Measurements from ENCODE around the gene ERMN. TPM values are rescaled to one million over a fixed set of nuclear protein-coding genes. Genes with fewer than 3 reads are reported as not detected.

ERMN gene
- total RNA-seq, 2 donors from 2014 or later, result 1.6 to 2.7 TPM

DNA sequence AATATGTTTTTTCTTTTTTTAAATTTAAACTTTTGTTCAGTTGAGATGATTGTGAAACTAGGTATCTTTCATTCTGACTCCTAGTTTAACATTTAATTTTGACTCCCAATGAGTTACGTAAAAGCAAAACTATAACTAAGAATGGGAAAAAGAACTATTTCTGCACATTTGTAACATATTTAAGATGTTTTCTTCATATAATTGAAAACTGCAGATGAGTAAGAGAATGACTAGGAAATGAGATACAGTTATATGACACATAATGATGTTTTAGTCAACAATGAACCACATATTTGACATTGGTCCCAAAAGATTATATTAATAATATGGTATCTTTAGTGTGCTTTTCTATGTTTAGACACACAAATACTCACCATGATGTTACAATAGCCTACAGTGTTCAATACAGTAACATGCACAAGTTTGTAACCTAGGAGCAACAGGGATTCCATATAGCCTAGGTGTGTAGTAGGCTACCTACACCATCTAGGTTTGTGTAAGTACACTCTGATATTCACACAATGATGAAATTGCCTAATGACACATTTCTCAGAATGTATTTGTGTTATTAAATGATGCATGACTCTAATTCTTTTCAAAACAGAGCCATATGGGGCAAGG, 12.6 kb downstream of the ERMN start:
- Mint-ChIP-seq H3K27ac (peak overlapping the region in 1 of 2 donors; percentile 36), H3K9me3 (peaks cover 0 to 4% of the 10 kb centered on the region in 2 donors), H3K36me3 (peaks cover 0 to 5% of the 10 kb centered on the region in 2 donors)
- DNase-seq (ENCODE audit: low spot score in 2 of 2) (no peak), ATAC-seq (peak; percentile 60 to 84)

DNA sequence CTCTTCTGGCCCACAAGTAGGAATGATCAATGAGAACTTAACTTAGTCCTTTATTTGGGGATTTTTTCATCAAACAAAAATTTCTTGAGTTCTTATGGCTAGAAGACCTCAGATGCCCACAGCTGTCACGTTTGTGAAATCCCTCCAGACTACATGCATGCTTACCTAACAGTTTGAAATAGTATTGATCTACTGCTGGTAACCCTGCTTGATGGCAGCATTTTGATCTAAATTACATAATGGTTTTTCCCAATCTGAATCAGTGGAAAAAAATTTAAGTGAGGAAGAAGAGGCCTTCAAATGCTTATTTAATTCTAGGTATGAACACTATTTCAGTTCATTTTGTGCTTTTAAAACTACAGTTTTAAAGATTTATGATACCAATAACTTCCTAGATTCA, 13.9 kb downstream of the ERMN start:
- peak overlapping the region in 1 of 2 donors; percentile 22 for H3K27ac Mint-ChIP-seq

DNA sequence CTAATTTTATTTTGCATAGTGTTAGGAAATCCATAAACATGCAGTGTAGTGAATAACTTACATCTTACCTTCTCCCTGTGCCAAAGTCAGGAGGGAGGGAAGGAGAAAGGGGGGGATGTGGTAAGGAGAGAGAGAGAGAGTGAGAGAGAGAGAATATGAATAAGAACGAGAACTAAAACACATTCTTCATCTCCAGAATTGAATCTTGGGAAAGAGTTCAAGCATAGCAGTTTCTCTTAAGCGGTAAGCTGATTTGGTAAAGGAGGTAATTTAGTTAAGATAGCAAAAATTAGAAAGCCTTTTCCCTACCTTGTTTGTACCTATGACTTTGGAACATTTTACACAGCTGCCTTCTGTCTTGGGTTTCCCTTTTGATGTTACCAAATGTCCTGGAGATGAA, 15.7 kb downstream of the ERMN start:
- Mint-ChIP-seq H3K9me3 (no peaks in the 10 kb centered on the region), H3K36me3 (no peaks in the 10 kb centered on the region), H3K27ac (no peak overlapping the region)
- DNase-seq (ENCODE audit: low spot score in 2 of 2), result no peak
- no peak for ATAC-seq

More for the DNA sequence above, 13.9 kb downstream of the ERMN start:
- Mint-ChIP-seq H3K36me3 (peaks cover 0 to 5% of the 10 kb centered on the region in 2 donors), H3K9me3 (peaks cover 0 to 4% of the 10 kb centered on the region in 2 donors)
- no peak for DNase-seq (ENCODE audit: low spot score in 2 of 2)
- no peak for ATAC-seq

DNA sequence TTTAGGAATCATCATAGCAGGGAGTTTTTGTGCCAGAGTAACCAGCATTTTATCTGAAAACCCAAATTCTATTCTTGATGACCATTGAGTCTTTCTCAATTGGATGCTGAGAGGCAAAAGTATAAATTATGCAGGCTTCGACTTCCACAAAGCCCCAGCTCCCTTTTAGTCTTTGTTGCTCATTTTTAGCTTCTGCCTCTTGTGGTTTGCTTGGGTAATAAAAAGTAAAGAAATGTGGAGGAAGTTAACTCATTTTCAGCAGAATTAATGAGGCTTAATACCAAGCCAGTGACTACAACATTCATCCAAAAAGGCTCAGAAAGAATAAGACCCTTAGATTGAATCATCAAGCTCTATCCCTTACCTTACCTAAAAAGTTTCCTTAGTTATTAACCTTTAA, 18.6 kb downstream of the ERMN start:
- ATAC-seq, result peak; percentile 14 to 48

DNA sequence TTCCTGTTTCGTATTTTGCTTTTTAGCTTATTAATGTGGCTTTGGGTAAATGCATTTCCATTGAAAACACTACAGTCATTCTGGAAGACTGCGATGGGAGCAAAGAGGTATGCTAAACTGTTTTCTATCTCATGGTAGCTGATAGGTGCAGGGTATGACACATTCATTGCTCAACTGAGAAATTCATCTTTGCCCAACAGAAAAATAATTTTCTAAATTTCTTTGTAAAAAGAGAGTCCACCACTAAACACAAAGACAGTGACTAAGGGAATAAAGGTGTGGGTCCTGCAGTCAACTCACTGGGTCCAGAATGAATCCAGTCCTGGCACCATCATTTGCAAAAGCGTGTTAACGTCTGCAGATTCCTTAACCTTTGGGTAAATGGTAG, 19.9 kb downstream of the ERMN start:
- DNase-seq (ENCODE audit: low spot score in 2 of 2) (no peak), ATAC-seq (no peak)
- H3K27ac Mint-ChIP-seq, result no peak overlapping the region
- no peaks in the 10 kb centered on the region for H3K36me3 Mint-ChIP-seq
- H3K9me3 Mint-ChIP-seq, result no peaks in the 10 kb centered on the region

More for the DNA sequence above, 18.6 kb downstream of the ERMN start:
- Mint-ChIP-seq H3K9me3 (no peaks in the 10 kb centered on the region), H3K27ac (no peak overlapping the region), H3K36me3 (no peaks in the 10 kb centered on the region)
- no peak for DNase-seq (ENCODE audit: low spot score in 2 of 2)

DNA sequence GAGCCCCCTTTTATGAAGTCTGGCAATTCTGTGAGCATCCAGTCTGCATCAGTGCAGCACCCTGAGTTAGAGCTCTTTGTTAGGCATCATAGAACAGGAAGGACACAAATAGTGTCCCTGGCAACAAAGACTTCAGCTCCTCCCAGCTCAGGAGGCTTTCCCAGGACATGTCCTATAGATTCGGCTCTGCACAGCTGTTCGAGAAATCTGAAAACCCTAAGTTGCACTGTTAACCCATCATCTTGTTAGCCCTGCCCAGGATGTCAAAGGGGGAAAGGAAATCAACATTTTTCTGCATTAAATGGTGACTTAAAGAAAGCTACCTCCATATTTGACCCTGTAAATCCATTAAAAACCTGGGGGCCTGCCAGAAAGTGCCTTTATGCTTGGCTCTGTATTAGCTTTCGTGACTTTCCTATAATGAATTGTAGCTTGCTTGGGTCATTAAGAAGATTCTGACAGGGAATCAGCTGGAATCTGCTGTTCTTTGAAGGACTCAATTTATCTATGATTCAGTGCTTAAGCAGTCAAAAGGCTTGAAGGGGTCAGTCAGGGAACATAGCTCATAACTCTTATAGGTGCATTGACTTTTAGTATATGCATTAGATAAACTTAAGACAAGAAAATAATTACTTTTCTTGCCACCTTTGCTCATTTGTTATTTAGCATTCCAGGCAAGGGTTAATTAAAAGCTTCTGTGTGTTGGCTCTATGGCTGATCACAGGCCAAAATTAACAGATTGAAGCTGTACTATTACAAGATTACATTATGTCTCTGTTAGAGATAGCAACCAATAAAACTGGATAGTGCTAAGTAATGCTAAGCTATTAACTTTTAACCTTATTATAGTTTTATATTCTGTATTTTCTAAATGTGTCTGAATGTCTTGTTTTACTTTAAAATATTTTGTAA, 20.6 kb downstream of the ERMN start:
- H3K9me3 Mint-ChIP-seq, result no peaks in the 10 kb centered on the region
- no peak overlapping the region for H3K27ac Mint-ChIP-seq
- no peaks in the 10 kb centered on the region for H3K36me3 Mint-ChIP-seq
- no peak for DNase-seq (ENCODE audit: low spot score in 2 of 2)
- peak; percentile 26 to 51 for ATAC-seq

DNA sequence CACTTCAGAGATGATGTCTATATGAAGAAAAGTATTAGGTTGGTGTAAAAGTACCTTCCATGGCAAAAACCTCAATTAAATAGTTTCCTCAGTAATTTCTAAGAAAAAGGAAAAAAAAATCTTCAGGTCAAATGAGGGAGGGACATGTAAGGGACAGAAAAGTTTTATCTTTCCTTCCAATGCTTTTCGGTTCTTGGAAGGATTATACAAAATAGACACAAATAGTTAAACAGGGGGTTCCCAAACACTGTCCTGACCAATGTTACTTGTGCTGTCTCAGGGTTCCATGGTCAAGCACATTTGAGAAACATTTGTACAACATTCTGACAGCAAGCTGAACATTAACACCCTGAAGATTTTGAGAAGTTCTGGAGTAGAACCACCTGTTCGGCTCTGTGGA, 22.0 kb downstream of the ERMN start:
- Mint-ChIP-seq H3K36me3 (no peaks in the 10 kb centered on the region), H3K9me3 (no peaks in the 10 kb centered on the region), H3K27ac (no peak overlapping the region)
- ATAC-seq (no peak), DNase-seq (ENCODE audit: low spot score in 2 of 2) (no peak)

DNA sequence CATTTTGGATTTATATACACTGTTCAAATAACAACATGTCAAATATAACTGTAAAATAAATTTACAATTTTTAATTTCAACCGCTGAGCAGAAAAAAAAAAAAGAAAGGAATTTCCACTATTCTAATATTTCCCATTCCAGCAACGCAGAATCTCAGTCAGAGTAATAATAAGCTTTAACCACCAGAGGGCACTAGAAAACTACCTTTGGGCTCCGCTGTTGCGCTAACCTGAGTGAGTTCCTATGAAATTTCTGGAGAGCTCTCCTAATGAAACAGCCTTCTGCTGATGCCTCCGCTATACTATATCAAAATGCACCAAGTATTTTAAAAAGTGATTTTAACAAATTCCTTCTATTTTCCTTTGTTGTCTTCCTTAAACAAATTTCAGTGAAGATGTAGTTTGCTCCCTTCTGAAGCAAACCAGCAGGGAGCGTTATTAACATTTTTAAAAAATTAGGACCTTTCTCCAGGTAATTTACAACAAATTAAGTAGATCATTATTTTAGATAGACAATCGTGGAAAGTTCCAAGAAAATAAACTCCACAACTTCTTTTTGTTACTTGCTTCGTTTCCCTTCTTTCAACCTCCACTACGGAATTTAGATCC, 23.0 kb downstream of the ERMN start:
- peak in 1 of 2 donors; percentile 27 for DNase-seq (ENCODE audit: low spot score in 2 of 2)
- no peaks in the 10 kb centered on the region for H3K36me3 Mint-ChIP-seq
- ATAC-seq, result peak; percentile 63 to 70
- H3K27ac Mint-ChIP-seq, result no peak overlapping the region
- no peaks in the 10 kb centered on the region for H3K9me3 Mint-ChIP-seq

DNA sequence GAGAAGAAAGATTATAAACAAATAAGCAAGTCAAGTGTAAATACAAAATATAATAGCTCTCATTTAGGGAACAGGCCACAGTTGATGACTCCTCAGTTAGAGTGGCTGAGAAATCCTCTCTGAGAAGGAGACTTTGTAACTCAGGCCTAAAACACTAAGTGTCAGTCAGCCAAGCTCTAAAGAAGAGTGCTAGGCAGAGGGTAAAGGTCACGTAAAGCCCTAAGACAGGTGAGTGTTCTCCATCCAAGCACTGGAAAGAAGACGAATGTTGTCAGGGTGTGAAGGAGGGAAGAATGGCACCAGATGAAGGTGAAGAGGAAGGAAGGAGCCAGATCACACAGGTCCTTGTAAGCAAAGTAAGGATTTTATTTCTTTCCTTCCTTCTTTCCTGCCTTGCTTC, 24.3 kb downstream of the ERMN start:
- Mint-ChIP-seq H3K36me3 (no peaks in the 10 kb centered on the region), H3K27ac (no peak overlapping the region), H3K9me3 (no peaks in the 10 kb centered on the region)
- DNase-seq (ENCODE audit: low spot score in 2 of 2), result no peak
- no peak for ATAC-seq

DNA sequence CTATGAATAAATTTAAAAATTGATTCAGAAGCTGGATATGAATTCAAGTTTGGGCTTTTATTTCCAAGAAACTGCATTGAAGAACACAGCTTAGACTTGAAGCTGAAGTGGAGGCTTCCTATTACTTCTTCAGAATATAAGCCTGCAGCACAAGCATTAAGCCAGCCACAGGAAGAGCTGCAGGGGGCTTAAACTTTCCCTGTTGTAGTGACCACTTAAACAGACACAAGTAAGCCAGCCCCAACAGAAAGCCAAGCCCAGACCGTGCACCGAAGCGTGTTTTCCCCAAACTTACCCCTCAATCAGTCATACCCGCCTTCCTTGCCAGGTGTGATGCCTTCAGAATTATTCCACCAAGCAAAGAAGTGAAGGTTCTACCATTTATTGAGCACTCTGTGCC, 28.7 kb downstream of the ERMN start:
- Mint-ChIP-seq H3K36me3 (no peaks in the 10 kb centered on the region), H3K9me3 (no peaks in the 10 kb centered on the region)
- no peak for DNase-seq (ENCODE audit: low spot score in 2 of 2)

DNA sequence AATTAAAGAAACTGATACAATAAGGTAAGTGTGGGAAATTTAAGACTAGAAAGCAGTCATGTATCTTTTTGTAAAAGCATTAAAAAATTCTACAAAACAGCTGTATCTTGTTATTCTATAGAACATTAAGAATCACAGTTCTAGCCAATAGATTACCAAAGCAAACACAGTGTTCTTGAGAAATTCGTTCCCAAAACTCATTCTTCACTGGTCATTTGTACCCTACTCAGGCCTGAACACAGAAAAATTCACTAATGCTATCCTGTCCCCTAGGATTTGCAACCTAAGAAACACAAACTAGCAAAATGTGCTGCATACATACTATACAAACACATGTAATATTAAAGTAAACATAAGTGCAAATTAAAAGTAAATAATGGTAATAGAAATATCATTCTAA, 29.1 kb downstream of the ERMN start:
- no peak for ATAC-seq

More for the DNA sequence above, 28.7 kb downstream of the ERMN start:
- no peak overlapping the region for H3K27ac Mint-ChIP-seq
- no peak for ATAC-seq

DNA sequence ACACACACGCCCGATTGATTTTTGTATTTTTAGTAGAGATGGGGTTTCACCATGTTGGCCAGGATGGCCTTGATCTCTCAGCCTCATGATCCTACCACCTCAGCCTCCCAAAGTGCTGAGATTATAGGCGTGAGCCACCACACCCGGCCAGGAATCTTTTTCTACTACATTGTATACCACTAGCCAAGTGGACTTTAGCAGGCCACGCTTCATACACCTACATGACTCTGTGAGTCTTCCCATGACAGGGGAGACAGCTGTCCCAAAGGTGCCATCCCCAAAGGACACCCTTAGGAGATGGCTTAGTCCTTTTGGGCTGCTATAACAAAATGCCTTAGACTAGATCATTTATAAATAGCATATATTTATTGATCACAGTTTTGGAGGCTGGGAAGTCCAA, 32.8 kb downstream of the ERMN start:
- ATAC-seq, result no peak
- H3K27ac Mint-ChIP-seq, result no peak overlapping the region
- no peak for DNase-seq (ENCODE audit: low spot score in 2 of 2)
- no peaks in the 10 kb centered on the region for H3K9me3 Mint-ChIP-seq
- no peaks in the 10 kb centered on the region for H3K36me3 Mint-ChIP-seq

More for the DNA sequence above, 29.1 kb downstream of the ERMN start:
- H3K9me3 Mint-ChIP-seq, result no peaks in the 10 kb centered on the region
- no peak overlapping the region for H3K27ac Mint-ChIP-seq
- DNase-seq (ENCODE audit: low spot score in 2 of 2), result no peak
- H3K36me3 Mint-ChIP-seq, result no peaks in the 10 kb centered on the region

DNA sequence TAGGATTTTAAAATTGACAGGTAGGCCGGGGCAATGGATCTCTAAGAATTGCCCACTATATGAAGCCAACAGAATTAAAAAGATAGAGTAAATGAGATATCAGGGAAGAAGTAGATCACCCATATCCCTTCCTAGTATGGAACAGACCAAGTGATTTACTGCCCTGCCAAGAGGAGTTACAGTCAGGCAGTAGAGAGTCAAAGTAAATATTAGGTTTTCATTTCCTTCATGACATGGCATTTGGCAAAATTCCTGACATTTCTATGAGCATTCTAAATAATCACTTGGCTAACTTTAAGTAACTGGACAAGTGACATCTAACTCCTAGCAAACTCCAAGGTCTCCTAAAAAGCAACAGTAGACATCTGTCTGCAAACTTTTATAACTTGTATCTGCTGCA, 34.6 kb downstream of the ERMN start:
- Mint-ChIP-seq H3K36me3 (no peaks in the 10 kb centered on the region), H3K9me3 (no peaks in the 10 kb centered on the region), H3K27ac (no peak overlapping the region)
- DNase-seq (ENCODE audit: low spot score in 2 of 2), result no peak
- ATAC-seq, result no peak

DNA sequence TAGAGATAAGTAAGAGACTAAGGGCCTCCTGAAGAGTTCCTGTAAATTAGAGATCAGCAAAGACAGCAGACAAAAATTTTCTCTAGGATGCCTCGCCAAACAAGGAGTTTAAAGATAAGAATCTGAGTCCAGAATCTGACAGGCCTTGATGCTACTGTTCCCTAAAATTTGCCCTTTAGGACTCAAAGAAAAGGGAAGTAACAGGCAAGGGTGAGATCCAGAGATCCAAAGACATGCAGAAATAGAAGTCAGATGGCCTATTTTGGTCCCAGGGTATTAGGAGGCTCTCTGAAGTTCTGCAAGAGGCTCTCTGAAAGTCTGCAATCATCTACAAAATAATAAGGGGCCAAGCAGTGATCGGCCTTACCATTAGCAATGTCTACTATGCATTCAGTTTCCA, 35.1 kb downstream of the ERMN start:
- Mint-ChIP-seq H3K9me3 (no peaks in the 10 kb centered on the region), H3K36me3 (no peaks in the 10 kb centered on the region), H3K27ac (peak overlapping the region in 1 of 2 donors; percentile 48)
- ATAC-seq, result no peak
- no peak for DNase-seq (ENCODE audit: low spot score in 2 of 2)

DNA sequence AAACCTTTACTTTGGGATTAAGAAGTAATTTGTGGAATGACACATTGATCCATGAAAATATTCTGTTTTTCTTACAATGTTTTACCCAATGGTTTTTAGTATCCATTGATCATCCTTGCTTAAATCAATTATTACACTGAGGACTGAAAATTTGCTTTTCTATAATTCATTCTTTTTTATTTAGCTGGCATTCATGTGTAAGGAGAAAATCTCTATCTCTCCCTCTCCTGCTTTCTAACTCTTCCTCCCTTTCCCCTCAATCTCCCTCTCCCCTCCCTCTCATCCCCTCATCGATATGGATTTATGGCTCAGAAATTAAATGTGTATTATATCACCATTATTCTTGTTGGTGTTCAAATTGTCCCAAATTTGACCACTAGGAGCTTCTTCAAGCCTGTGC, 38.5 kb downstream of the ERMN start:
- ATAC-seq, result no peak

DNA sequence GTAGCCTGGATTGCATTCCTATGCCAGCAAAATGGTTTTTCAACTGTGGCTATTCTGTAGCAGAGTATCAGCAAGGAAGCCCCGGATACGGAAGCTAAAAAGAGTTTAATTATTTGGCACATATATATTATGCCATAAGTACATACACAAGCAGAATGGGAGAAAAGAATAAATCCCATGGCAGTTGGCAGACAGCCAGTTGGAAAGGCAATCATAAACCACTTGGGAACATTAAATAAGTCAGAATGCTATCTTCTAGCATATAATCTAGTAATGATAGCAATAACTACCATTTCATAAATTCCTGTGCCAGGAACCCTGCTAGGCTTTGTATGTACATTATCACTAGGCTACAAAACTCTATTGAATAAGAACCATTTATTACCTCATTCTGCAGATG, 42.2 kb downstream of the ERMN start:
- Mint-ChIP-seq H3K36me3 (peaks cover 0 to 2% of the 10 kb centered on the region in 2 donors), H3K9me3 (peaks cover 0 to 3% of the 10 kb centered on the region in 2 donors), H3K27ac (no peak overlapping the region)
- no peak for DNase-seq (ENCODE audit: low spot score in 2 of 2)
- no peak for ATAC-seq

More for the DNA sequence above, 38.5 kb downstream of the ERMN start:
- no peak overlapping the region for H3K27ac Mint-ChIP-seq
- DNase-seq (ENCODE audit: low spot score in 2 of 2), result no peak
- H3K9me3 Mint-ChIP-seq, result no peaks in the 10 kb centered on the region
- H3K36me3 Mint-ChIP-seq, result no peaks in the 10 kb centered on the region

DNA sequence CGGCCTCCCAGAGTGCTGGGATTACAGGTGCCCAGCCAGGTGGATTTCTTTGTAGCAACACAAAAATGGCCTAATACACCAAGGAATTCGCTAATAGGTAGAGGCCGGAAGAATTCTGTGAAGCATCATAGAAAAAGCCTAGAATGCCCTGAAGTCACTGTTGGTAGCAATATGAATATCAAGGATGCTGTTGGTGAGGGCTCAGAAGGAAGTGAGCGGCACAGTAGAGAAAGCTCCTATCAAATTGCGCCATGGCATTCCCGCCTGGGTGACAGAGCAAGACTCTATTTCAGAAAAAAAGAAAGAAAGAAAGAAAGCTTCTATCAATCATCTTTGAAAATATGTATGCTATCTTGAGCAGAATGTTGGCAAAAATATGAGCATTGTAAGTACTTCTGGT, 44.3 kb downstream of the ERMN start:
- no peak overlapping the region for H3K27ac Mint-ChIP-seq
- peaks cover 0 to 11% of the 10 kb centered on the region in 2 donors for H3K36me3 Mint-ChIP-seq
- no peak for DNase-seq (ENCODE audit: low spot score in 2 of 2)

More for the DNA sequence above, 44.3 kb downstream of the ERMN start:
- peaks cover 0 to 11% of the 10 kb centered on the region in 2 donors for H3K9me3 Mint-ChIP-seq
- ATAC-seq, result no peak

Measured in activated naive CD4-positive, alpha-beta T cell treated with anti-CD3 and anti-CD28 coated beads, Interleukin-2, amount 50 U/mL, for 72 hours (primary cell).